Colonic mucosa (tissue), 4 donors: ENCODE results near the gene TAS2R8. TPM values are rescaled to one million over a fixed set of nuclear protein-coding genes. Genes with fewer than 3 reads are reported as not detected.
"Not testable (repeated sequence)": the region's sequence is repeated elsewhere in the genome, so short reads cannot be mapped to it uniquely, and the experiment has no call there.

Source experiments
- DNase-seq: peaks from one replicate; pipeline ENCODE4 v3.0.0-alpha.2; 2020
- H3K27ac ChIP-seq: fragments of 200-600 bp; one replicate; pipeline ENCODE4 v1.8.0; 2021
- H3K27me3 ChIP-seq: fragments of 200-600 bp; one replicate; pipeline ENCODE4 v1.8.0; 2021
- H3K36me3 ChIP-seq: fragments of 200-600 bp; one replicate; pipeline ENCODE4 v1.8.0; 2021
- H3K4me1 ChIP-seq: fragments of 200-600 bp; one replicate; pipeline ENCODE4 v1.8.0; 2021; ENCODE audit warnings: mild to moderate bottlenecking
- H3K4me3 ChIP-seq: fragments of 200-600 bp; one replicate; pipeline ENCODE4 v1.8.0; 2021
- H3K9ac ChIP-seq, 2 donors: one replicate each; pipeline ENCODE4 v1.7.0; 2013; ENCODE audit warnings: control low read depth in 2 of 2, low read depth in 2 of 2, low read length in 2 of 2
- H3K9me3 ChIP-seq: fragments of 200-600 bp; one replicate; pipeline ENCODE4 v1.8.0; 2021
- CTCF ChIP-seq: fragments of 200-600 bp; IDR thresholded peaks from one replicate; pipeline ENCODE4 v1.8.0; 2022; ENCODE audit warnings: antibody characterized with exemption, mild to moderate bottlenecking
- intact Hi-C: fragments of 100-400 bp; cut with DNase I; formaldehyde crosslinking; loops from one replicate; pipeline ENCODE4 v1.14.1; 2022
- total RNA-seq, 2 donors: library from RNA; stranded (reverse); fragmentation: NEBNext Ultra II Directional in 1 of 2; extraction: Animal tissue kit (Norgen Biotek cat#: 25700) in 1 of 2; gene quantifications; one replicate each; pipeline ENCODE4 v1.2.1, GENCODE V29; 2021
- donor health status: healthy.
- donor health status: DM: no; HTN: no; CAD: no.
- donor health status: DM: no; HTN: no; CAD: no.

The TAS2R8 gene
- total RNA-seq, 2 donors from 2014 or later: not detected

GRCh38 chr12:10811883-10812536 lies 4.9 kb upstream of the TAS2R8 start:
- H3K9me3 ChIP-seq: no peaks in the 10 kb centered on the region
- no peak overlapping the region for H3K4me3 ChIP-seq
- no peak for DNase-seq
- H3K27ac ChIP-seq: no peak overlapping the region
- H3K9ac ChIP-seq: no peak overlapping the region
- no peaks in the 10 kb centered on the region for H3K36me3 ChIP-seq
- intact Hi-C loops: no loop called here
- no peaks in the 10 kb centered on the region for H3K27me3 ChIP-seq
- H3K4me1 ChIP-seq: no peaks in the 10 kb centered on the region
- no peak for TF ChIP-seq CTCF

GRCh38 chr12:10810068-10810467 lies 3.0 kb upstream of the TAS2R8 start, which contains the start of gene TAS2R9:
TAS2R9 (minus strand) TSS chr12:10810168; CDS start chr12:10810075, 93 bp downstream.
- no peak for DNase-seq
- no peak for TF ChIP-seq CTCF
- Histone ChIP-seq H3K4me1 (no peaks in the 10 kb centered on the region), H3K9me3 (no peaks in the 10 kb centered on the region), H3K4me3 (no peak within 1 kb of the TSS), H3K36me3 (no peaks in the 10 kb centered on the region), H3K9ac (no peak within 1 kb of the TSS), H3K27me3 (no peaks in the 10 kb centered on the region), H3K27ac (no peak within 1 kb of the TSS)
- intact Hi-C loops: no loop called here

GRCh38 chr12:10802587-10802986 lies 4.5 kb downstream of the TAS2R8 start, which contains the start of gene TAS2R7:
TAS2R7 (minus strand) TSS chr12:10802627; CDS start chr12:10802570, 57 bp downstream.
- Histone ChIP-seq H3K4me1 (no peaks in the 10 kb centered on the region), H3K4me3 (no peak within 1 kb of the TSS), H3K27ac (no peak within 1 kb of the TSS), H3K36me3 (no peaks in the 10 kb centered on the region), H3K27me3 (no peaks in the 10 kb centered on the region), H3K9me3 (no peaks in the 10 kb centered on the region), H3K9ac (no peak within 1 kb of the TSS)
- no peak for TF ChIP-seq CTCF
- intact Hi-C loops: no loop called here
- no peak for DNase-seq

- intact Hi-C loops: no loop called here
- no peaks in the 10 kb centered on the region for H3K4me1 ChIP-seq
- no peak for TF ChIP-seq CTCF
- H3K36me3 ChIP-seq: no peaks in the 10 kb centered on the region
- H3K27me3 ChIP-seq: no peaks in the 10 kb centered on the region
- H3K4me3 ChIP-seq: no peak overlapping the region
- H3K9me3 ChIP-seq: no peaks in the 10 kb centered on the region
- H3K9ac ChIP-seq: no peak overlapping the region
- DNase-seq: no peak
- H3K27ac ChIP-seq: no peak overlapping the region
Measured at GRCh38 chr12:10801741-10802140, 5.3 kb downstream of the TAS2R8 start.

- intact Hi-C loops: no loop called here
- TF ChIP-seq CTCF: no peak
- H3K36me3 ChIP-seq: no peaks in the 10 kb centered on the region
Measured at GRCh38 chr12:10794222-10794621, 12.9 kb downstream of the TAS2R8 start.

GRCh38 chr12:10791769-10792168 lies 15.3 kb downstream of the TAS2R8 start:
- H3K27me3 ChIP-seq, H3K27ac ChIP-seq, DNase-seq, H3K9me3 ChIP-seq, H3K9ac ChIP-seq, intact Hi-C loops, H3K4me3 ChIP-seq, H3K4me1 ChIP-seq, H3K36me3 ChIP-seq: not testable (repeated sequence)

More at GRCh38 chr12:10794222-10794621, 12.9 kb downstream of the TAS2R8 start:
- H3K4me1 ChIP-seq: no peaks in the 10 kb centered on the region
- DNase-seq: no peak
- H3K9ac ChIP-seq: no peak overlapping the region
- no peak overlapping the region for H3K27ac ChIP-seq
- no peaks in the 10 kb centered on the region for H3K9me3 ChIP-seq
- no peaks in the 10 kb centered on the region for H3K27me3 ChIP-seq
- no peak overlapping the region for H3K4me3 ChIP-seq
